K562 (cell line): ENCODE results near the gene ABHD16B. TPM values are rescaled to one million over a fixed set of nuclear protein-coding genes. Genes with fewer than 3 reads are reported as not detected.

Experiments used
- ATAC-seq: fragments of 200-7000 bp; cut with Tn5 transposase; 3 replicates; pipeline ENCODE4 v1.9.1; 2020; ENCODE audit warnings: moderate library complexity
- BruUV-seq: library from RNA; stranded (reverse); fragments of 400-500 nt; replicated peaks from 2 replicates; lab custom pipeline; 2021; lab: Mats Ljungman, UMichigan
- CTCF ChIA-PET: fragments of 300-600 bp; formaldehyde crosslinking; extraction: SDS; loops from one replicate; lab custom pipeline; 2021; ENCODE audit warnings: low intra/inter-chr PET ratio; lab: Yijun Ruan, JAX
- POLR2A ChIA-PET: fragments of 300-600, 350-650 bp; sonication (Branson Sonifier 250); formaldehyde crosslinking; extraction: SDS; loops from one replicate; lab custom pipeline; 2021; ENCODE audit warnings: antibody characterized with exemption, inconsistent platforms; lab: Yijun Ruan, JAX
- DNase-seq, 4 experiments: peaks; one replicate each; pipeline versions ENCODE4 v3.0.0 to v3.0.0-alpha.2; 2011 to 2018; ENCODE audit warnings: low spot score in 3 of 4, mixed read lengths in 3 of 4; ENCODE audit errors: extremely low read depth in 1 of 4
- FAIRE-seq: peaks from 2 replicates; lab custom pipeline; 2011; peaks lifted over from hg19 to GRCh38; lab: Jason Lieb, UNC
- H2AFZ ChIP-seq: 2 replicates; pipeline ENCODE4 v1.6.0; 2011; ENCODE audit warnings: low read depth, low read length, control low read depth, inconsistent platforms
- H3K27ac ChIP-seq: fragments of 200-600 bp; 3 replicates; pipeline ENCODE4 v1.8.0; 2011; ENCODE audit warnings: low read depth, mild to moderate bottlenecking, control low read depth, inconsistent platforms, low read length, moderate library complexity, mixed read lengths; ENCODE audit errors: extremely low read depth
- H3K27me3 ChIP-seq, 2 experiments: fragments of 300-600 bp in 1 of 2; 2 replicates in 1 of 2; 3 replicates in 1 of 2; pipeline versions ENCODE4 v1.6.0 to v1.8.0; 2011; ENCODE audit warnings: inconsistent platforms in 2 of 2, low read length in 2 of 2, mild to moderate bottlenecking in 1 of 2, mixed read lengths in 1 of 2, moderate library complexity in 1 of 2; ENCODE audit not compliant: control insufficient read depth in 2 of 2, insufficient read depth in 2 of 2
- H3K36me3 ChIP-seq: fragments of 300-600 bp; 3 replicates; pipeline ENCODE4 v1.8.0; 2011; ENCODE audit warnings: mild to moderate bottlenecking, low read length, inconsistent platforms; ENCODE audit not compliant: control insufficient read depth, insufficient read depth
- H3K4me1 ChIP-seq, 2 experiments: fragments of 200-600 bp in 1 of 2; replicated peaks in 1 of 2; 2 replicates in 1 of 2; 3 replicates in 1 of 2; pipeline versions ENCODE4 v1.5.1 to v1.8.0; 2011; ENCODE audit warnings: inconsistent platforms in 2 of 2, low read length in 2 of 2, mild to moderate bottlenecking in 1 of 2, mixed read lengths in 1 of 2, moderate library complexity in 1 of 2; ENCODE audit not compliant: control insufficient read depth in 2 of 2, insufficient read depth in 2 of 2
- H3K4me2 ChIP-seq: 2 replicates; pipeline ENCODE4 v1.6.1; 2011; ENCODE audit warnings: low read length, control low read depth, inconsistent platforms, mixed read lengths; ENCODE audit not compliant: insufficient read depth
- H3K4me3 ChIP-seq: fragments of 200-600 bp; sonication (generic), shearing (Covaris generic); 2 replicates; pipeline ENCODE4 v1.5.1; 2016; ENCODE audit warnings: control low read depth, inconsistent platforms
- H3K79me2 ChIP-seq: fragments of 200-600 bp; 3 replicates; pipeline ENCODE4 v1.8.0; 2011; ENCODE audit warnings: low read length, inconsistent platforms; ENCODE audit not compliant: control insufficient read depth, insufficient read depth
- H3K9ac ChIP-seq, 2 experiments: 2 replicates each; pipeline versions ENCODE4 v1.6.0 to v1.6.1; 2011; ENCODE audit warnings: low read depth in 2 of 2, low read length in 2 of 2, control low read depth in 1 of 2, inconsistent platforms in 1 of 2, mild to moderate bottlenecking in 1 of 2, mixed read lengths in 1 of 2; ENCODE audit not compliant: insufficient read depth in 1 of 2
- H3K9me1 ChIP-seq: one replicate; pipeline ENCODE4 v1.6.0; 2011; ENCODE audit warnings: inconsistent platforms, mild to moderate bottlenecking, low read length, moderate library complexity; ENCODE audit not compliant: control insufficient read depth, insufficient read depth
- H3K9me3 ChIP-seq: replicated peaks from 2 replicates; pipeline ENCODE4 v1.5.1; 2011; ENCODE audit warnings: low read depth, low read length, inconsistent platforms; ENCODE audit not compliant: control insufficient read depth, insufficient read depth
- H4K20me1 ChIP-seq: replicated peaks from 2 replicates; pipeline ENCODE4 v1.6.1; 2011; ENCODE audit warnings: low read length, inconsistent platforms, mixed read lengths; ENCODE audit not compliant: control insufficient read depth, insufficient read depth
- CEBPB ChIP-seq: fragments of 450-650 bp; IDR thresholded peaks from 2 replicates; pipeline ENCODE4 v1.6.1; 2016; ENCODE audit warnings: missing genetic modification characterization, missing compliant biosample characterization
- CEBPG ChIP-seq, 3 experiments: fragments of 200-800 bp in 1 of 3; sonication (Bioruptor generic) in 1 of 3; sonication (generic) in 1 of 3; formaldehyde crosslinking in 1 of 3; IDR thresholded peaks in 2 of 3; conservative IDR thresholded peaks in 1 of 3; 2 replicates each; pipeline versions ENCODE4 v1.6.1 to v1.8.0; 2016 to 2022; ENCODE audit warnings: missing compliant biosample characterization in 2 of 3, missing genetic modification characterization in 2 of 3, mild to moderate bottlenecking in 1 of 3, missing genetic modification reagents in 1 of 3
- WGBS: fragments of 100-300 bp; shearing (Covaris generic); methylation state at CpG from one replicate; pipeline ENCODE4 v1.1.6; 2016; ENCODE audit warnings: low coverage, mixed read lengths; ENCODE audit not compliant: insufficient coverage; ENCODE audit errors: missing lambda C conversion rate; 5-methylcytosine and 5-hydroxymethylcytosine counted together
- in situ Hi-C: fragments of 300-500 bp; cut with MboI; formaldehyde crosslinking; loops from 4 replicates; pipeline ENCODE4 v1.15.0; 2018; ENCODE audit warnings: inconsistent platforms, mixed read lengths
- intact Hi-C: fragments of 100-400 bp; cut with micrococcal nuclease; formaldehyde crosslinking; loops from 2 replicates; pipeline ENCODE4 v1.14.2; 2022
- polyA plus RNA-seq, 8 experiments: library from polyadenylated mRNA; depleted of rRNA in 4 of 8; stranded (reverse) in 5 of 8; unstranded in 3 of 8; fragments of >200 nt; fragmentation: Nextera tagmentation in 2 of 8; fragmentation: Illumina TruSeq in 1 of 8; extraction: Ambion mirVana in 2 of 8; extraction: Trizol in 1 of 8; gene quantifications; 2 replicates each; pipeline versions ENCODE4 v1.2.1 to v1.2.3, GENCODE V29; 2011 to 2014; ENCODE audit warnings: inconsistent platforms in 1 of 8, missing spikeins in 1 of 8
- total RNA-seq, 7 experiments: library from RNA; depleted of rRNA in 6 of 7; stranded (reverse); fragments of >200 nt in 6 of 7; fragmentation: Illumina TruSeq in 2 of 7; extraction: Trizol in 2 of 7; gene quantifications; 2 replicates each; pipeline versions ENCODE4 v1.2.1 to v1.2.3, GENCODE V29; 2011 to 2021; ENCODE audit warnings: low replicate concordance in 1 of 7
- TF ChIP-seq, protein P1 (sequence below): fragments of 450-650 bp; formaldehyde crosslinking; conservative IDR thresholded peaks from 2 replicates; pipeline ENCODE4 v1.4.0; 2022; ENCODE audit warnings: mild to moderate bottlenecking, missing genetic modification characterization

The ABHD16B gene
- total and polyA plus RNA-seq, 9 of the 15 experiments (the other 6 are each of a cell fraction or from before 2014, with no cell fraction given) = not detected

DNA sequence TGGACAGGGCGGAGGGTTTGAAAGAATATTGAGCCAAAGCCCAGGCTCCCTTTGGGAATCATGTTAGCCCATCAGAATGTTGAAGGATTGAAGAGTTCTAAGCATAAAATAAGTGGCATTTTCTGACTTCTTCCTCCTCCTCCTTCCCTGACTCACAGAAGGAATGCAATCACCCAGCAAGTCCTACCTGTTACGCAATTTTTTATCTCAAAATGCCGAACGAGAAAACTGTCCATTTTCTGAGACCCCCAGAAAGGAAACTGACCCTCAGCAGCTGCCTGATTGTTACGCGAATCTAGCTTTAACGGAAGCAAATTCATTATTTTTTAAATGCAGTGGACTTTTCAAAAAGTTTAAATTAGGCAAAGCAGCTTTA lies 28.9 kb downstream of the ABHD16B start:
- H4K20me1 ChIP-seq = peaks cover 7% of the 10 kb centered on the region; the same call in 1 of the 2 replicates
- no peaks in the 10 kb centered on the region for H3K9me3 ChIP-seq
- 87% methylated on average over 7 of the region's 7 CpGs for WGBS
- H3K79me2 ChIP-seq = no peaks in the 10 kb centered on the region
- CTCF ChIA-PET = no interaction called here
- no peak overlapping the region for H2AFZ ChIP-seq
- H3K36me3 ChIP-seq = peaks cover 54% of the 10 kb centered on the region; the same call in 2 of the 3 replicates
- POLR2A ChIA-PET = interaction anchor here (0.5 to 2.7 kb wide), 3 partner anchors 8 to 25 kb away, joined by 3 to 12 read pairs (median 3); partner anchors contain the start of gene TPD52L2
- no peak for ATAC-seq
- no peak overlapping the region for H3K4me2 ChIP-seq
- H3K9me1 ChIP-seq = no peaks in the 10 kb centered on the region
- FAIRE-seq = no peak
- H3K4me1 ChIP-seq = peaks cover 8 to 25% of the 10 kb centered on the region in 2 experiments; a peak in 4 of 5 replicates
- no peak overlapping the region for H3K9ac ChIP-seq
- intact Hi-C loops = no loop called here
- no TSS peak for BruUV-seq
- DNase-seq = no peak
- TF ChIP-seq CEBPB (peak; percentile 84), CEBPG (CRISPR knock-in tag; IDR thresholded peaks at IDR 0.05) (no peak), CEBPG (tag; conservative IDR thresholded peaks at IDR 0.05 in 1 of 2, IDR thresholded peaks at IDR 0.05 in 1 of 2) (peak; percentile 57 to 69)
- TF ChIP-seq, protein P1, sequence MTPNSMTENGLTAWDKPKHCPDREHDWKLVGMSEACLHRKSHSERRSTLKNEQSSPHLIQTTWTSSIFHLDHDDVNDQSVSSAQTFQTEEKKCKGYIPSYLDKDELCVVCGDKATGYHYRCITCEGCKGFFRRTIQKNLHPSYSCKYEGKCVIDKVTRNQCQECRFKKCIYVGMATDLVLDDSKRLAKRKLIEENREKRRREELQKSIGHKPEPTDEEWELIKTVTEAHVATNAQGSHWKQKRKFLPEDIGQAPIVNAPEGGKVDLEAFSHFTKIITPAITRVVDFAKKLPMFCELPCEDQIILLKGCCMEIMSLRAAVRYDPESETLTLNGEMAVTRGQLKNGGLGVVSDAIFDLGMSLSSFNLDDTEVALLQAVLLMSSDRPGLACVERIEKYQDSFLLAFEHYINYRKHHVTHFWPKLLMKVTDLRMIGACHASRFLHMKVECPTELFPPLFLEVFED (CRISPR knock-in tag) = no peak
- in situ Hi-C loops = no loop called here
- no peaks in the 10 kb centered on the region for H3K27me3 ChIP-seq
- H3K27ac ChIP-seq = no peak overlapping the region
- H3K4me3 ChIP-seq = no peak overlapping the region
